ENCODE data around the gene WDTC1. TPM values are rescaled to one million over a fixed set of nuclear protein-coding genes. Genes with fewer than 3 reads are reported as not detected.
A peak's percentile ranks its signal among the peaks of the same experiment; 100 is the strongest.

The WDTC1 gene
- total and polyA plus RNA-seq, 2 of the 13 experiments (the other 11 are each of a cell fraction or from before 2014, with no cell fraction given) = 5.5 TPM

GRCh38 chr1:27296773-27297291 lies 62.4 kb downstream of the WDTC1 start:
- Histone ChIP-seq H3K27me3 (ENCODE audit: control insufficient read depth in 1 of 2, insufficient read depth in 2 of 2, low read length in 2 of 2) (no peaks in the 10 kb centered on the region), H3K79me2 (ENCODE audit: insufficient read depth, low read length) (no peaks in the 10 kb centered on the region), H3K4me2 (ENCODE audit: low read depth, low read length) (no peak overlapping the region), H4K20me1 (ENCODE audit: insufficient read depth, low read length) (no peaks in the 10 kb centered on the region), H2AFZ (ENCODE audit: low read length) (no peak overlapping the region), H3K4me3 (replicated peaks in 1 of 3; ENCODE audit: insufficient read depth in 1 of 3, low read depth in 2 of 3, low read length in 3 of 3) (no peak overlapping the region), H3K4me1 (ENCODE audit: insufficient read depth, low read length) (no peaks in the 10 kb centered on the region; the same call in 1 of the 2 replicates), H3K9me3 (ENCODE audit: low read length) (no peaks in the 10 kb centered on the region), H3K36me3 (replicated peaks in 1 of 2; ENCODE audit: control insufficient read depth in 1 of 2, insufficient read depth in 2 of 2, low read length in 2 of 2) (peaks cover 0 to 24% of the 10 kb centered on the region in 2 experiments; a peak in 2 of 5 replicates), H3K27ac (ENCODE audit: extremely low read length, insufficient read depth, low read length) (no peak overlapping the region), H3K9ac (ENCODE audit: insufficient read depth, low read depth, low read length) (no peak overlapping the region)
- POLR2A ChIA-PET = interaction anchor here (0.5 kb wide), 1 partner anchor 98 kb away, joined by 3 read pairs; no protein-coding TSS in a partner anchor
- ATAC-seq = peak; percentile 78
- BruUV-seq (replicated peaks) = no TSS peak
- WGBS (ENCODE audit: low lambda C conversion rate) = 30% methylated on average over 6 of the region's 10 CpGs
- peak; percentile 31 for DNase-seq (ENCODE audit: low spot score)
- in situ Hi-C loops (cut with HindIII; ENCODE audit: extremely low pct_ligation_motif_present, low pct_unique_long_range_greater_than_20kb) (loop anchor here (5.0 to 10.0 kb wide), 2 partner anchors 95 to 308 kb away; partner anchors contain the start of genes AHDC1 and GPR3), intact Hi-C loops (cut with micrococcal nuclease; ENCODE audit: unreplicated experiment) (no loop called here)
- FAIRE-seq = no peak
- peak; percentile 75 for TF ChIP-seq CTCF (CRISPR knock-in tag; IDR thresholded peaks at IDR 0.05)
- peak; percentile 57 for TF ChIP-seq STAG1 (CRISPR knock-in tag; IDR thresholded peaks at IDR 0.05)
- no peak for TF ChIP-seq E2F5 (CRISPR knock-in tag; conservative IDR thresholded peaks at IDR 0.05)
- TF ChIP-seq IKZF1 (IDR thresholded peaks at IDR 0.05) = no peak
- TF ChIP-seq SMC3 (IDR thresholded peaks at IDR 0.05; ENCODE audit: low read length) = peak; percentile 29
- no peak for TF ChIP-seq ZFX (CRISPR knock-in tag; IDR thresholded peaks at IDR 0.05; ENCODE audit: low read depth)
- no peak for TF ChIP-seq NFE2L1 (CRISPR knock-in tag; IDR thresholded peaks at IDR 0.05; ENCODE audit: borderline replicate concordance)
- no peak for TF ChIP-seq ZNF674 (CRISPR knock-in tag; IDR thresholded peaks at IDR 0.05; ENCODE audit: low read depth)
- TF ChIP-seq ZBTB7B (CRISPR knock-in tag; IDR thresholded peaks at IDR 0.05) = no peak
- TF ChIP-seq NFATC3 (CRISPR knock-in tag; IDR thresholded peaks at IDR 0.05) = no peak
- no peak for TF ChIP-seq FOXM1 (CRISPR knock-in tag; IDR thresholded peaks at IDR 0.05)
- CTCF ChIA-PET (ENCODE audit: low intra/inter-chr PET ratio, low total read pairs) = interaction anchor here (1.2 kb wide), 1 partner anchor 99 kb away, joined by 4 read pairs; no protein-coding TSS in a partner anchor
